Cortex of kidney (tissue), 1 donor: ENCODE data around the gene PRR30.

Source experiments
- DNase-seq: peaks from one replicate; lab custom pipeline; 2025; lab: John Stamatoyannopoulos, UW

PRR30 gene

GRCh38 chr2:27154488-27154887, 15.3 kb upstream of the PRR30 start:
- no peak for DNase-seq

- no peak for DNase-seq
Measured at GRCh38 chr2:27152796-27153464, 13.7 kb upstream of the PRR30 start.

GRCh38 chr2:27152102-27152795, 13.0 kb upstream of the PRR30 start:
- DNase-seq: no peak

GRCh38 chr2:27150639-27151230, 11.5 kb upstream of the PRR30 start:
- no peak for DNase-seq

- DNase-seq: no peak
Measured at GRCh38 chr2:27149570-27150405, 10.6 kb upstream of the PRR30 start.

GRCh38 chr2:27148801-27149439, 9.7 kb upstream of the PRR30 start, which contains the start of gene TCF23:
TCF23 (plus strand) TSS chr2:27149004; CDS start chr2:27149134, 130 bp downstream.
- no peak for DNase-seq

- DNase-seq: no peak
Measured at GRCh38 chr2:27147935-27148334, 8.7 kb upstream of the PRR30 start.

GRCh38 chr2:27145682-27146081, 6.5 kb upstream of the PRR30 start:
- no peak for DNase-seq

- no peak for DNase-seq
Measured at GRCh38 chr2:27143285-27143684, 4.1 kb upstream of the PRR30 start.

- DNase-seq: no peak
Measured at GRCh38 chr2:27138111-27138510, 1.1 kb downstream of the PRR30 start.

GRCh38 chr2:27137322-27137935, 1.8 kb downstream of the PRR30 start:
- no peak for DNase-seq

- DNase-seq: no peak
Measured at GRCh38 chr2:27136751-27137150, 2.5 kb downstream of the PRR30 start.

GRCh38 chr2:27135478-27135955, 3.7 kb downstream of the PRR30 start:
- no peak for DNase-seq

GRCh38 chr2:27134781-27135477, 4.3 kb downstream of the PRR30 start:
- no peak for DNase-seq

GRCh38 chr2:27133905-27134780, 5.1 kb downstream of the PRR30 start, which contains the start of gene PREB:
PREB (minus strand) TSS chr2:27134636; CDS start chr2:27134421, 215 bp downstream.
- DNase-seq: peak; percentile 79

- no peak for DNase-seq
Measured at GRCh38 chr2:27133195-27133875, 5.9 kb downstream of the PRR30 start.

- DNase-seq: no peak
Measured at GRCh38 chr2:27131429-27131828, 7.8 kb downstream of the PRR30 start.

GRCh38 chr2:27130396-27130795, 8.8 kb downstream of the PRR30 start:
- DNase-seq: no peak
